GM18502 (cell line): ENCODE results near the gene PRSS27.
"Not testable (repeated sequence)": the region's sequence is repeated elsewhere in the genome, so short reads cannot be mapped to it uniquely, and the experiment has no call there.

Source experiments
- ATAC-seq: cut with Tn5 transposase; IDR thresholded peaks from one replicate; pipeline ENCODE4 v1.9.1; 2021; ENCODE audit warnings: mild to moderate bottlenecking; ENCODE audit not compliant: unreplicated experiment, poor library complexity

Gene PRSS27

GRCh38 chr16:2699791-2700600 is 20.0 kb downstream of the PRSS27 start:
- no peak for ATAC-seq

DNA sequence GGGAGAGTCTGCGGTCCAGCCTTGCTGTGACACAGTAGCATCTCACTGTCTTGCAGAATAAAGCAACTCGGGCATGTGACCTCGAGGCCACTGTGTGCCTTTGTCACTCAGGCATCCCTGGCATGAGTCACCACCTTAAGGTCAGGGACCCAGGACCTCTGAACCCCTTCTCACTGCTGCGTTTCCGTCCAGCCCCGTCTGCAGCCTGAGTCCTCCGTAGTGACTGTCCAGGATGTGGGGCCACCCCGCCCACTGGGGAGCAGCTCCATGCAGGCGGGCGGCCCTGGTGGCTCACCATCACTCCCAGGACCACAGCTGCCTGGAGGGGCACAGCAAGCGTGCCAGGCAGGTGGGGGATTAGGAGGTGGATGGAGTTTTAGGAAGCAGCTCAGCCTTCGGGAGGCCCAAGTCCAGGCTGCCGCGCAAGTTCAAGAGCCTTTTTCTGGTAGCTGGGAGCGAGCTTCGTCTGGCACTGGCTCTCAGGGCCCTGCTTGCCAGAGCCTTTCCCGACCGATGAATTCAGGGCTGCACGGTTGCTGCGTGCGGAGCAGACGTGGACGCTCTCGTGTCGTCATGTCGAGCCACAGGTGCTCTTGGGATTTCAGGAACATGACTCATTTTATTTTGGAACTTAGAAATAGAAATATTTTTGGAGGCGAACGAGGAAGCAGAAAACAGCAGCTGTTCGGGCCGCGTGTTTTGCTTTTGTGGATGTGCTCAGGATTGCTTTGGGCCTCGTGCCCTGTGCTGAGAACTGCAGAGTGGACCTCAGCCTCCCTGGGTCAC is 20.9 kb downstream of the PRSS27 start:
- ATAC-seq: no peak

DNA sequence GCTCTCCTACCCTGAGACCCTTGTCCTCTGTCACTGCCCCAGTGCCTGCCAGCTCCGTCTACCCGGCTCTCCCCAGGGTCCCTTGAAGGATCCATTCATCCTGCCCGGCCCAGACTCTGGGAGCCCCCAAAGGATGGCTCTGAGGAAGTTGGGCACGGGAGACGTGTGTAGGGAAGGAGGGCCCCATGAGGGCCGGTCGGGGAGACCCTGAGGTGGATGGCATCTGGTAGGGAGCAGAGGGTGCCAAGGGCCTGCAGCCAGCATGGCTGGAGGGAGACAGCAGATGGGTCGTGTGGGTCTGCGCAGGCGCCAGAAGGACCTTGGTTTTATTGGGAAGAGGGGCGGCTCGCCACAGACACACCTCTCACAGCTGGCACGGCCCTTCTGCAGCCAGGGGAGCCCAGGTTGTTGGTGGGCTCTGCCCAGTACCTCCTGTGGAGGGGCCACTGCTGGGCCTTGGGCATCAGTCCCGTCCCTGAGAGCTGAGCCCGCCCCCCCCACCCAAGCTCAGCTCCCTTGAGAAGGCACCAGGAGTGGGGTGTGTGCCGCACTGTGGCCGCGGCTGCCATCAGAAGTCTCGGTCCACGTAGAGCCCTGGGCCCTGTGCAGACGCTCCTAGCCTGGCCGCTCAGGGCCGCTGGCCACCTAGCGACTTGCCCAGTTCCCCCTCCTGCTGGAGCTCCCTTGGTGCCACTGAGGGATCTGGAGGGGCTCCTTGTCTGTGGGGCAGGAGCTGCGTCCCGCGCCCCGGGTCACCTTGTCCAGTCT is 21.7 kb downstream of the PRSS27 start:
- ATAC-seq: no peak

DNA sequence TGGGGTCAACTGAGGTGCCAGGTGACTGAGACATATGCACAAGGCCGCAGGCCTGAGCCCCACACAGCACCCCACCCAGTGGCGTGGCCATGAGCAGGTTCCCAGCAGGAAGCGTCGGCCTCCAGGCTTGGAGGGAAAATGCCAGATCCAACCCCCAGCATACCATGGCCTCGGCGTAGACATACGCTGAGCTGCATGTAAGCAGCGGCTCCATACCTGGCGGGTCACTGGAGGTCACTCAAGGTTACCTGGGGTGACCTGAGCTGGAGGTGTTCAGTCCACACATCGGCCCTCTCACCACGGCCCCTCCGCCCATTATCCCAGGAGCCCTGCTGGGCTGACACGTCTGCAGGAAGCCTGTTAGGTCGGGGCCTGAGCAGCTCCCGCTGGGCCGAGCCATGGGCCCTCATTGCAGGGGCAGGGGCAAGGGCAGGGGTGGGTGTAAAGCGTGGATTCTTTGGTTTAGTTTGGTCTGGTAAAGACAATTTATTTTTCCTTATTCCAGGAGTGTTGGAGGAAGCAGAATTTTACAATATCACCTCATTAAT is 22.5 kb downstream of the PRSS27 start:
- ATAC-seq: no peak

DNA sequence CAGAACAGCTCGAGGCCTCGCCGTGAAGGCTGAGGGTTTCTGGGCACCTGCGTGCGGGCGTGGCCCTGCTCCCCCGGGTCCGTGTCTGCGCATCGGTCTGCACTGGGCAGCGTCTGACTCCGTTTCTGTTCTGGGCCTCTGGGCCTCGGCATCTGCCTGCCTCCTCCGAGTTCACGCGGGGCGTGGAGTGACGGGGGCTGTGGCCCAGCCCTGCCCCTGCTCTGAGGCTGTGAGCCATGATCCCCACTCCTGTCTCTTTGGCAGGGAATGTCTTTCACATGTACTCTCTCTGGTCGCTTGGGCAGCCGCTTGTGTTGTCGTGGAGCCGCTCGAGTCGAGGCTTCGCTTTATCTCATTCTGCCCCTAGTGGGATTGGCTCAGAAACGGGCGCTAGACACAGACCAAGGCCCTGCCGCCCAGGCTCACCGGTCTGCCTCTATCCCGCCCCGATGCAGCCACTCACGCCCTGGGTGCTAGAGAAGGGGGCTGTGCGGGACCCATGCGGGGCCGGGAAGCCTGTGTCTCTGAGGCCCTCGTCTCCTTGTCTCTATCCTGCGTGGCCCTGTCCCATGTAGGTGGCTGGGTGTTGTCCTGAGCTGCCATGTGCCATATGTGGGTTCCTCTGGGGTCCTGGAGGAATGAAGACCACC is 23.3 kb downstream of the PRSS27 start:
- ATAC-seq: not testable (repeated sequence)

DNA sequence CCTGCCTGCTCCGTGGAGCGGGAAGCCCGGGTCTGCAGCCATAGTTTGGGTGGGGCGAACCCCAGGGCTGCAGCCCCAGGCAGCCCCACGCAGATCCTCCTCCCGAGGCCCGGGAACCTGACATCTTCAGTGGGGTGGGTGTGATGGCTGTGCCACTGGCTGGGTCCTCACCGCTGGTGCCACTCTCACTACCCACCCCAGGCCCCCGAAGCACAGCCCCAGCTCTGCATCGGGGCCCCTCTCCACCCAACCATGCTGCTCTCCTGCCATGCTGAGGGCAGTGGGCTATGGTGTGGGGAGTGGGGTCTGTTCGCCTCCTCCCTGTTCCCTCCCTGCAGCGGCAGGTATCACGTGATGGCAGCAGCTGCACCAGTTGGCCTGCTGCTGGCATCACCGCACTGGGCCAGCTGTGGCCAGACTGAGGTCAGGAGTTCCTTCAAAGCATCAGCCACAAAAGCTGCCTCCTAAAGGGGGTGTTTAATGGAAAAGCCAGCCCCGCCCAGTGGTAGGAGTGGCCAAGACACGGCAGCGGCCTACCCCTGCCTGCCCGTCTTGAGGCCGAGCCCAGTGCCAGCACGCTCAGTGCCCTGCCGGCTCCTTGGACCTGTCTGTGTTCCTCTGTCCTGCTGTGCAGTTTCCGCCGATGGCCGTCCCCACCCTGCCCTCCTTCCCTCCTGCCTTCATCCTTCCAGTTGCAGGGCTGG is 26.9 kb downstream of the PRSS27 start:
- no peak for ATAC-seq

DNA sequence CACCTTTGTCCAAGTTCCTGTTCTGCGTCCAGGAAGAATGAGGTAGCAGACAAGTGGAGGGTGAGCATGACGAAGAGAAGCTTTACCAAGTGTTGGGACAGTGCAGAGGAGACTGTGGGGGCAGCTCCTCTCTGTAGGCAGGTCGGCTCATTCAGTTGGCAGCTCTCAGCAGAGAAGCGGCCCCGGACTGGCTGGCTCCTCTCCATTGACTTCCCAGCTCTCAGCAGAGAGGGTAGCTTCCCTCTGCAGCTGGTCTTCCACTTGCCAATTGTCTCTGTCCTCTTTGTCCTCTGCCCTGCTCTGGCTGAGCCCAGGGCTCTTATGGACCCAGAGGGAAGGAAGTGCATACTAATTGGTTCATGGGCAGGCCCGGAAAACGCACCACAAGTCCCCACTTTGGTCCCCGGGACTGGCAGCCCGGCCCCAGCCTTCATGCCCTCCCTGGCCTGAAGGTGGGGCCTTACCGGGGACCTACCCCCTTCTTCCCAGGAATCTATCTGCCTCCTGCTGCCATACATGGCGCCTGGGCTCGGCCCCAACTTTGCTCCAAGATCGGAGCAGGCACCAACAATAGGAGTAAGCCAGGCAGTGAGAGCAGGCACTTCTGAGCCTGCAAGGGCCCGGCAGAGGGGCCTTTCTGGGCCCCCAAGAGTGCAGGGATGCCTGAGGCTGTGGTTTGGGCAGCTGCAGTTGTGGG is 27.6 kb downstream of the PRSS27 start:
- ATAC-seq: no peak

GRCh38 chr16:2691491-2692248 is 28.4 kb downstream of the PRSS27 start:
- ATAC-seq: no peak

GRCh38 chr16:2690852-2691251 is 29.2 kb downstream of the PRSS27 start:
- ATAC-seq: no peak

GRCh38 chr16:2689968-2690801 is 29.8 kb downstream of the PRSS27 start:
- no peak for ATAC-seq

DNA sequence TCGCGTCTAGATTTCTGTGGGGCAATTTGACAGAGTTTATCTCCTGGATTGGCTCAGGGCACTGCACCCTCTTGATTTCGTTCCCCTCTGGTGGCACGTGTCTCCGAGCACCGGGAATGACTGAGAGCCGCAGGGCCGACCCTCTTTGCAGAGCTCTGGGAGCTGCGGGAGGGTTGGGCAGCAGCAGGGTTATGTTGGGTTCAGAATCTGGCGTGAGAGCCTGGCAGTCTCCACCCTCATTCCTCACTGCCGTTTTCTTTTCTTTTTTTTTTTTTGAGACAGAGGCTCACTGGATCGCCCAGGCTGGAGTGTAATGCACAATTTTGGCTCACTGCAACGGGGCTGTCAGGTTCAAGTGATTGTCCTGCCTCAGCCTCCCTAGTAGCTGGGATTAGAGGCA is 30.6 kb downstream of the PRSS27 start:
- not testable (repeated sequence) for ATAC-seq

DNA sequence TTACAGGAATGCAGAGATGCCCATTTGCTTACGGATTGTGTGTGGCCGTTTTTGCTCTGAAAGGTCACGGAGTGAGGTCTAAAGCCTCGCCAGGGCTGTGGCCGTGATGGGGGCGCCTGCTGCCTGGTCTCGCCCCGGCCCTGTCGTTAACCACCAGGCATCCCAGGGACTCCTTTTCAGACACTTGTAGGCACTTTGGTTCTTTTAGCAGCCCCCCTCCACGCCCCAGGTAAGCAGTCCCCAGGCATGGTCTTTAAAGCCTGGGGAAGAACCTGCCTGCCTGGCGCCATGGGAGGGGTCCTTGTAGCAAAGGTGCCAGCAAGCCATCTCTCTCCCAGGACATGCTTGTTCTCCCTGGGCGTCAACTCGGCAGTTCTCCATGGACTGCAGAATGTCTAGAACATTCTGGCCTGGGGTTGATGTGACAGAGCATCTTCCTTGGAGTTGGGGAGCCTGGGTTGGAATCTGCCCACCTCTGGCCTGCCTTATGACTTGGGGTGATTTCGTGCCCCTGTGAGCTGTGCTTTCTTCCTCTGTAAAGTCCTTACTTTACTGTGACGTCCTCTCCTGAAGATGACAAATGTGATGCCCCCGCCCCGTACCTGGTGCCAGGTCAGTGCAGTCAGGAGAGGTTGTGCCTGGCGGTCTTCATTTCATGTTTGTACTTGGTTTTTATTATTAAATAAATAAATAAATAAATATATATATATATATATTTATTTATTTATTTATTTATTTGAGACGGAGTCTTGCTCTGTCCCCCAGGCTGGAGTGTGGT is 32.3 kb downstream of the PRSS27 start:
- ATAC-seq: no peak

- no peak for ATAC-seq
Observed at GRCh38 chr16:2686912-2687507, 33.0 kb downstream of the PRSS27 start.

- ATAC-seq: not testable (repeated sequence)
Observed at GRCh38 chr16:2686075-2686474, 33.9 kb downstream of the PRSS27 start.

- ATAC-seq: not testable (repeated sequence)
Observed at GRCh38 chr16:2683041-2683440, 37.0 kb downstream of the PRSS27 start.
